Measurements from ENCODE around the gene FGD3.

FGD3 gene

DNA sequence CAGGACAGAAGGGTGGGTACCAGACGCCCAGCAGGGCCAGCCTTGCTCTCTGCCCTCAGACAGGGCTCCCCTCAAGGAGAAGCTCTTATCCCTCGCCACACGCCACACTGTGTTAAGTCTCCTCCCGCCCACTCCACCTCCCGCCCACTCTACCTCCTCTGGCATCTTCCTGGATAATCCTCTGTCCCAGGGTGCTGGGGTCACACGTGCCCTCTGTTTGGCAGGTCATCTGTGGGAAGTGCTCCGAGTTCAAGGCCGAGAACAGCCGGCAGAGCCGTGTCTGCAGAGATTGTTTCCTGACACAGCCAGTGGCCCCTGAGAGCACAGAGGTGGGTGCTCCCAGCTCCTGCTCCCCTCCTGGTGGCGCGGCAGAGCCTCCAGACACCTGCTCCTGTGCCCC, 85.2 kb downstream of the FGD3 start:
- no peak overlapping the region for H3K9ac ChIP-seq (ENCODE audit: insufficient read length)
- H3K36me3 ChIP-seq (ENCODE audit: insufficient read depth, low read length), result no peaks in the 10 kb centered on the region
- TF ChIP-seq EZH2 (IDR thresholded peaks at IDR 0.05) (no peak), FOXP2 (optimal IDR thresholded peaks at IDR 0.05; ENCODE audit: control extremely low read depth, extremely low read length, insufficient read depth) (no peak), POLR2AphosphoS5 (IDR thresholded peaks at IDR 0.05; ENCODE audit: borderline replicate concordance, low read depth, low read length) (no peak)
- H3K27ac ChIP-seq, result no peak overlapping the region
- no peaks in the 10 kb centered on the region for H3K9me3 ChIP-seq (ENCODE audit: low read depth, low read length)
- DNase-seq (ENCODE audit: low read depth, low spot score), result no peak
- no peak overlapping the region for H3K4me3 ChIP-seq

- TF ChIP-seq EZH2 (IDR thresholded peaks at IDR 0.05), result no peak
- no peak for TF ChIP-seq FOXP2 (optimal IDR thresholded peaks at IDR 0.05; ENCODE audit: control extremely low read depth, extremely low read length, insufficient read depth)
- TF ChIP-seq POLR2AphosphoS5 (IDR thresholded peaks at IDR 0.05; ENCODE audit: borderline replicate concordance, low read depth, low read length), result no peak
- Histone ChIP-seq H3K9ac (ENCODE audit: insufficient read length) (no peak overlapping the region), H3K4me3 (no peak overlapping the region), H3K27ac (no peak overlapping the region), H3K9me3 (ENCODE audit: low read depth, low read length) (no peaks in the 10 kb centered on the region), H3K36me3 (ENCODE audit: insufficient read depth, low read length) (no peaks in the 10 kb centered on the region)
- no peak for DNase-seq (ENCODE audit: low read depth, low spot score)
Observed at GRCh38 chr9:93033531-93033930, 86.2 kb downstream of the FGD3 start.

DNA sequence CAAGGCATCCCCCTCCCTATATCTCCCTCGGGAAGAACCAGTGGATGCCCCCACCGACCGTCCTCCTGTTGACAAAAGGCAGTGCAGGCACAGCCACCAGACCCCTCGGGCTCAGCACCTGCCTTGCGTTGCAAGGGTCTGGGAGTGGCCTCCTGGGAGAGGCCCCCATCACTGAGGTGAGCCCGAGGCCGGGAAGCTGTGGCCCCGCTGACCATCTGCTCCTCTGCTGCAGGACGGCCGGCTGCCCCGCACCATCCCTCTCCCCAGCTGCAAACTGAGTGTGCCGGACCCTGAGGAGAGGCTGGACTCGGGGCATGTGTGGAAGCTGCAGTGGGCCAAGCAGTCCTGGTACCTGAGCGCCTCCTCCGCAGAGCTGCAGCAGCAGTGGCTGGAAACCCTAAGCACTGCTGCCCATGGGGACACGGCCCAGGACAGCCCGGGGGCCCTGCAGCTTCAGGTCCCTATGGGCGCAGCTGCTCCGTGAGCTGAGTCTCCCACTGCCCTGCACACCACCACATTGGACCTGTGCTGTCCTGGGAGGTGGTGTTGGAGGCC, 87.9 kb downstream of the FGD3 start:
- no peak overlapping the region for H3K9ac ChIP-seq (ENCODE audit: insufficient read length)
- TF ChIP-seq EZH2 (IDR thresholded peaks at IDR 0.05) (no peak), POLR2AphosphoS5 (IDR thresholded peaks at IDR 0.05; ENCODE audit: borderline replicate concordance, low read depth, low read length) (no peak), FOXP2 (optimal IDR thresholded peaks at IDR 0.05; ENCODE audit: control extremely low read depth, extremely low read length, insufficient read depth) (no peak)
- no peak overlapping the region for H3K4me3 ChIP-seq
- H3K9me3 ChIP-seq (ENCODE audit: low read depth, low read length), result no peaks in the 10 kb centered on the region
- H3K27ac ChIP-seq, result no peak overlapping the region
- no peak for DNase-seq (ENCODE audit: low read depth, low spot score)
- no peaks in the 10 kb centered on the region for H3K36me3 ChIP-seq (ENCODE audit: insufficient read depth, low read length)

DNA sequence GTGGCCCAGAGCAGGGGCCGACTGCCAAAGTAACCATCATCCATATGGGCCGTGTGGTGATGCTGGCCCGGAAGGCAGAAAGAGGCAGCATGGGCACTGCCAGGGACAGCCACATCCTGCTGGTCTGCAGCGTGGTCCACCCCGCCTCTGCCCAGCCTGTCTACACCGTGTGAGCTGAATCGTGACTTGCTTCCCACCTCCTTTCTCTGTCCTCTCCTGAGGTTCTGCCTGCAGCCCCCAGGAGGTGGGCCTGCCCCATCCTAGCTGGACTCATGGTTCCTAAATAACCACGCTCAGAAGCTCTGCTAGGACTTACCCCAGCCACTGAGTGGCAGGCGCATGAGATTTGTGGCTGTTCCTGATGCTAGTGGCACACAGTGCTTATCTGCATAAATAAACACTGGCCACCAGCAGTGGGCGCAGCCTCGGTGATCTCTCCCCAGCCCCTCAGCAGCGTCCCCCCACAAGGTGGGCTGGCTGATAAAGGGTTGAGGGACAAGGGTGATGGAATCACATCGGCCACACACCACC, 88.6 kb downstream of the FGD3 start:
- no peak for TF ChIP-seq FOXP2 (optimal IDR thresholded peaks at IDR 0.05; ENCODE audit: control extremely low read depth, extremely low read length, insufficient read depth)
- TF ChIP-seq EZH2 (IDR thresholded peaks at IDR 0.05), result no peak
- no peak for TF ChIP-seq POLR2AphosphoS5 (IDR thresholded peaks at IDR 0.05; ENCODE audit: borderline replicate concordance, low read depth, low read length)
- H3K36me3 ChIP-seq (ENCODE audit: insufficient read depth, low read length), result no peaks in the 10 kb centered on the region
- no peak for DNase-seq (ENCODE audit: low read depth, low spot score)
- H3K9ac ChIP-seq (ENCODE audit: insufficient read length), result no peak overlapping the region
- H3K4me3 ChIP-seq, result no peak overlapping the region
- no peak overlapping the region for H3K27ac ChIP-seq
- H3K9me3 ChIP-seq (ENCODE audit: low read depth, low read length), result no peaks in the 10 kb centered on the region

DNA sequence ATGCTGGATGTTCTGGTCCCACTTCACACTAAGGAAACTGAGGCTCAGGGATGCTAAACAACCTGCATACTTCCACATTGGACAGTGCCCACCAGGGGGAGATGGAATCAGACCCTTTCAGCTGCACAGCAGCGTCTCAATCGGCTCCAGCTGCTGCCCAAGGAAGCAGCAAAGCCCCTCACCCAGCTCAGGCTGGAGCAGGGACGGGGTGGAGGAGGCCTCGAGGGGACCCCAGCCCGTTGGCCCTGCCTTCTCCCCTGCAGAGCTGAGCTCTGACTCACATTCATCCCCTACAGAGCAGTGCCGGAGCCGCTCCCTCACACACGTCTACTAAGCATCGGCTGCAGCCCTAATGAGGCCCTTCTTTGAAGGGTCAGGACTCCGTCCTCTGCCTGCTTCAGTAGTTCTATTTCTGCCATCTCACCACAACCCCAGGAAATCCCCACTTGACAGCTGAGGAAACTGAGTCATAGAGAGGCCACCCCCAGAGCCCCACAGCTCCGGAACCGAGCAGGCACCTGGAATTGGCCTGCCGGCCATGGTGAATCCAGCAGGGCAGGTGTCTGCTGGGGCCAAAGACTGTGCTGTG, 89.7 kb downstream of the FGD3 start:
- no peak for DNase-seq (ENCODE audit: low read depth, low spot score)
- H3K27ac ChIP-seq, result no peak overlapping the region
- H3K4me3 ChIP-seq, result no peak overlapping the region
- no peaks in the 10 kb centered on the region for H3K9me3 ChIP-seq (ENCODE audit: low read depth, low read length)
- H3K9ac ChIP-seq (ENCODE audit: insufficient read length), result no peak overlapping the region
- TF ChIP-seq POLR2AphosphoS5 (IDR thresholded peaks at IDR 0.05; ENCODE audit: borderline replicate concordance, low read depth, low read length) (no peak), FOXP2 (optimal IDR thresholded peaks at IDR 0.05; ENCODE audit: control extremely low read depth, extremely low read length, insufficient read depth) (no peak), EZH2 (IDR thresholded peaks at IDR 0.05) (no peak)
- no peaks in the 10 kb centered on the region for H3K36me3 ChIP-seq (ENCODE audit: insufficient read depth, low read length)

GRCh38 chr9:93037476-93037971, 90.2 kb downstream of the FGD3 start:
- Histone ChIP-seq H3K9ac (ENCODE audit: insufficient read length) (no peak overlapping the region), H3K9me3 (ENCODE audit: low read depth, low read length) (no peaks in the 10 kb centered on the region), H3K27ac (no peak overlapping the region), H3K4me3 (no peak overlapping the region), H3K36me3 (ENCODE audit: insufficient read depth, low read length) (no peaks in the 10 kb centered on the region)
- no peak for DNase-seq (ENCODE audit: low read depth, low spot score)
- no peak for TF ChIP-seq EZH2 (IDR thresholded peaks at IDR 0.05)
- no peak for TF ChIP-seq POLR2AphosphoS5 (IDR thresholded peaks at IDR 0.05; ENCODE audit: borderline replicate concordance, low read depth, low read length)
- no peak for TF ChIP-seq FOXP2 (optimal IDR thresholded peaks at IDR 0.05; ENCODE audit: control extremely low read depth, extremely low read length, insufficient read depth)

- Histone ChIP-seq H3K27ac (no peak overlapping the region), H3K9me3 (ENCODE audit: low read depth, low read length) (no peaks in the 10 kb centered on the region), H3K4me3 (no peak overlapping the region), H3K9ac (ENCODE audit: insufficient read length) (no peak overlapping the region), H3K36me3 (ENCODE audit: insufficient read depth, low read length) (no peaks in the 10 kb centered on the region)
- TF ChIP-seq EZH2 (IDR thresholded peaks at IDR 0.05) (no peak), FOXP2 (optimal IDR thresholded peaks at IDR 0.05; ENCODE audit: control extremely low read depth, extremely low read length, insufficient read depth) (no peak), POLR2AphosphoS5 (IDR thresholded peaks at IDR 0.05; ENCODE audit: borderline replicate concordance, low read depth, low read length) (no peak)
- DNase-seq (ENCODE audit: low read depth, low spot score), result no peak
Observed at GRCh38 chr9:93038918-93039317, 91.6 kb downstream of the FGD3 start.

DNA sequence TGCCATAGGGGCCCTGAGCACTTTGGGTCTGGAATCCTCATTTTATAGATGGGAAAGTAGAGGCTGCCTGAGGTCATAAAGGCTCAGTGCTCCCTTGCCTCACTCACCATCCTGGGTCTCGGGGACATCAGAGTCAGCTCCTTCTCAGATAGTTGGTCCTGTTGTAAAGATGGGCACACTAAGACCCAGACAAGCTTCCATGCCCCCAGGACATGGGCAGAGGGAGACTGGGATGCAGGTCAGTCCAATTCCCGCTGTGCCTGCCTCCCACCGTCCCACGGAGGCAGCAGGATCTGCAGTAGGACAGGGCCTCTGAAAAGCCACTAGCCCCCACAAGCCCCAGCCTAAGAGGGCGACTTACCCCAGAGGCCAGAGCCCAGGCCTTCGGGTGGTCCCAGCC, 92.1 kb downstream of the FGD3 start:
- Histone ChIP-seq H3K4me3 (no peak overlapping the region), H3K27ac (no peak overlapping the region), H3K9ac (ENCODE audit: insufficient read length) (no peak overlapping the region), H3K9me3 (ENCODE audit: low read depth, low read length) (no peaks in the 10 kb centered on the region), H3K36me3 (ENCODE audit: insufficient read depth, low read length) (no peaks in the 10 kb centered on the region)
- TF ChIP-seq POLR2AphosphoS5 (IDR thresholded peaks at IDR 0.05; ENCODE audit: borderline replicate concordance, low read depth, low read length) (no peak), EZH2 (IDR thresholded peaks at IDR 0.05) (no peak), FOXP2 (optimal IDR thresholded peaks at IDR 0.05; ENCODE audit: control extremely low read depth, extremely low read length, insufficient read depth) (no peak)
- no peak for DNase-seq (ENCODE audit: low read depth, low spot score)
